ENCODE measurements around the gene PMP22.

The PMP22 gene

GRCh38 chr17:15249487-15249886, 15.6 kb downstream of the PMP22 start:
- H3K27me3 ChIP-seq (ENCODE audit: low read depth, low read length), result no peaks in the 10 kb centered on the region
- H3K36me3 ChIP-seq (ENCODE audit: control insufficient read depth in 1 of 2, insufficient read depth in 2 of 2, low read length in 2 of 2), result peaks cover 26 to 40% of the 10 kb centered on the region in 2 donors
- H3K27ac ChIP-seq (ENCODE audit: low read length), result no peak overlapping the region
- H3K4me1 ChIP-seq (ENCODE audit: control insufficient read depth in 1 of 2, insufficient read depth in 2 of 2, low read length in 2 of 2), result peaks cover 17 to 81% of the 10 kb centered on the region in 2 donors
- no peak overlapping the region for H3K4me3 ChIP-seq (ENCODE audit: low read depth in 1 of 2, low read length in 2 of 2)
- H3K9me3 ChIP-seq (ENCODE audit: control insufficient read depth in 1 of 2, low read length in 2 of 2), result no peaks in the 10 kb centered on the region

- no peak overlapping the region for H3K27ac ChIP-seq (ENCODE audit: low read length)
- peaks cover 15 to 28% of the 10 kb centered on the region in 2 donors for H3K36me3 ChIP-seq (ENCODE audit: control insufficient read depth in 1 of 2, insufficient read depth in 2 of 2, low read length in 2 of 2)
- no peak overlapping the region for H3K4me3 ChIP-seq (ENCODE audit: low read depth in 1 of 2, low read length in 2 of 2)
- peaks cover 17 to 68% of the 10 kb centered on the region in 2 donors for H3K4me1 ChIP-seq (ENCODE audit: control insufficient read depth in 1 of 2, insufficient read depth in 2 of 2, low read length in 2 of 2)
- H3K9me3 ChIP-seq (ENCODE audit: control insufficient read depth in 1 of 2, low read length in 2 of 2), result no peaks in the 10 kb centered on the region
- no peaks in the 10 kb centered on the region for H3K27me3 ChIP-seq (ENCODE audit: low read depth, low read length)
Measured at GRCh38 chr17:15247891-15248529, 17.1 kb downstream of the PMP22 start.

- Histone ChIP-seq H3K27me3 (ENCODE audit: low read depth, low read length) (no peaks in the 10 kb centered on the region), H3K36me3 (ENCODE audit: control insufficient read depth in 1 of 2, insufficient read depth in 2 of 2, low read length in 2 of 2) (peaks cover 5 to 7% of the 10 kb centered on the region in 2 donors), H3K4me3 (ENCODE audit: low read depth in 1 of 2, low read length in 2 of 2) (no peak overlapping the region), H3K27ac (ENCODE audit: low read length) (no peak overlapping the region), H3K4me1 (ENCODE audit: control insufficient read depth in 1 of 2, insufficient read depth in 2 of 2, low read length in 2 of 2) (peaks cover 9 to 52% of the 10 kb centered on the region in 2 donors), H3K9me3 (ENCODE audit: control insufficient read depth in 1 of 2, low read length in 2 of 2) (no peaks in the 10 kb centered on the region)
Measured at GRCh38 chr17:15245054-15245453, 20.1 kb downstream of the PMP22 start.

GRCh38 chr17:15240644-15241043, 24.5 kb downstream of the PMP22 start:
- Histone ChIP-seq H3K9me3 (ENCODE audit: control insufficient read depth in 1 of 2, low read length in 2 of 2) (no peaks in the 10 kb centered on the region), H3K4me1 (ENCODE audit: control insufficient read depth in 1 of 2, insufficient read depth in 2 of 2, low read length in 2 of 2) (peaks cover 4 to 30% of the 10 kb centered on the region in 2 donors), H3K27me3 (ENCODE audit: low read depth, low read length) (no peaks in the 10 kb centered on the region), H3K27ac (ENCODE audit: low read length) (no peak overlapping the region), H3K4me3 (ENCODE audit: low read depth in 1 of 2, low read length in 2 of 2) (no peak overlapping the region), H3K36me3 (ENCODE audit: control insufficient read depth in 1 of 2, insufficient read depth in 2 of 2, low read length in 2 of 2) (peaks cover 24 to 34% of the 10 kb centered on the region in 2 donors)

GRCh38 chr17:15239491-15239890, 25.6 kb downstream of the PMP22 start:
- H3K27ac ChIP-seq (ENCODE audit: low read length), result no peak overlapping the region
- H3K4me3 ChIP-seq (ENCODE audit: low read depth in 1 of 2, low read length in 2 of 2), result no peak overlapping the region
- H3K4me1 ChIP-seq (ENCODE audit: control insufficient read depth in 1 of 2, insufficient read depth in 2 of 2, low read length in 2 of 2), result peaks cover 0 to 28% of the 10 kb centered on the region in 2 donors
- H3K36me3 ChIP-seq (ENCODE audit: control insufficient read depth in 1 of 2, insufficient read depth in 2 of 2, low read length in 2 of 2), result peaks cover 24 to 39% of the 10 kb centered on the region in 2 donors
- no peaks in the 10 kb centered on the region for H3K9me3 ChIP-seq (ENCODE audit: control insufficient read depth in 1 of 2, low read length in 2 of 2)
- H3K27me3 ChIP-seq (ENCODE audit: low read depth, low read length), result no peaks in the 10 kb centered on the region

GRCh38 chr17:15238676-15239422, 26.3 kb downstream of the PMP22 start:
- H3K9me3 ChIP-seq (ENCODE audit: control insufficient read depth in 1 of 2, low read length in 2 of 2), result no peaks in the 10 kb centered on the region
- H3K27ac ChIP-seq (ENCODE audit: low read length), result no peak overlapping the region
- no peaks in the 10 kb centered on the region for H3K27me3 ChIP-seq (ENCODE audit: low read depth, low read length)
- peaks cover 0 to 33% of the 10 kb centered on the region in 2 donors for H3K4me1 ChIP-seq (ENCODE audit: control insufficient read depth in 1 of 2, insufficient read depth in 2 of 2, low read length in 2 of 2)
- no peak overlapping the region for H3K4me3 ChIP-seq (ENCODE audit: low read depth in 1 of 2, low read length in 2 of 2)
- H3K36me3 ChIP-seq (ENCODE audit: control insufficient read depth in 1 of 2, insufficient read depth in 2 of 2, low read length in 2 of 2), result peaks cover 24 to 46% of the 10 kb centered on the region in 2 donors

GRCh38 chr17:15238057-15238456, 27.1 kb downstream of the PMP22 start:
- Histone ChIP-seq H3K27me3 (ENCODE audit: low read depth, low read length) (no peaks in the 10 kb centered on the region), H3K36me3 (ENCODE audit: control insufficient read depth in 1 of 2, insufficient read depth in 2 of 2, low read length in 2 of 2) (peaks cover 31 to 48% of the 10 kb centered on the region in 2 donors), H3K4me1 (ENCODE audit: control insufficient read depth in 1 of 2, insufficient read depth in 2 of 2, low read length in 2 of 2) (peaks cover 0 to 41% of the 10 kb centered on the region in 2 donors), H3K9me3 (ENCODE audit: control insufficient read depth in 1 of 2, low read length in 2 of 2) (no peaks in the 10 kb centered on the region), H3K4me3 (ENCODE audit: low read depth in 1 of 2, low read length in 2 of 2) (no peak overlapping the region), H3K27ac (ENCODE audit: low read length) (no peak overlapping the region)

- Histone ChIP-seq H3K27me3 (ENCODE audit: low read depth, low read length) (no peaks in the 10 kb centered on the region), H3K27ac (ENCODE audit: low read length) (no peak overlapping the region), H3K36me3 (ENCODE audit: control insufficient read depth in 1 of 2, insufficient read depth in 2 of 2, low read length in 2 of 2) (peaks cover 41 to 50% of the 10 kb centered on the region in 2 donors), H3K4me3 (ENCODE audit: low read depth in 1 of 2, low read length in 2 of 2) (no peak overlapping the region), H3K4me1 (ENCODE audit: control insufficient read depth in 1 of 2, insufficient read depth in 2 of 2, low read length in 2 of 2) (peaks cover 0 to 47% of the 10 kb centered on the region in 2 donors), H3K9me3 (ENCODE audit: control insufficient read depth in 1 of 2, low read length in 2 of 2) (no peaks in the 10 kb centered on the region)
Measured at GRCh38 chr17:15237106-15237425, 28.1 kb downstream of the PMP22 start.

- no peaks in the 10 kb centered on the region for H3K9me3 ChIP-seq (ENCODE audit: control insufficient read depth in 1 of 2, low read length in 2 of 2)
- H3K36me3 ChIP-seq (ENCODE audit: control insufficient read depth in 1 of 2, insufficient read depth in 2 of 2, low read length in 2 of 2), result peaks cover 44 to 56% of the 10 kb centered on the region in 2 donors
- no peak overlapping the region for H3K4me3 ChIP-seq (ENCODE audit: low read depth in 1 of 2, low read length in 2 of 2)
- H3K27me3 ChIP-seq (ENCODE audit: low read depth, low read length), result no peaks in the 10 kb centered on the region
- H3K4me1 ChIP-seq (ENCODE audit: control insufficient read depth in 1 of 2, insufficient read depth in 2 of 2, low read length in 2 of 2), result peaks cover 0 to 47% of the 10 kb centered on the region in 2 donors
- H3K27ac ChIP-seq (ENCODE audit: low read length), result no peak overlapping the region
Measured at GRCh38 chr17:15236281-15237105, 28.6 kb downstream of the PMP22 start.

- H3K4me3 ChIP-seq (ENCODE audit: low read depth in 1 of 2, low read length in 2 of 2), result no peak overlapping the region
- peaks cover 63 to 65% of the 10 kb centered on the region in 2 donors for H3K36me3 ChIP-seq (ENCODE audit: control insufficient read depth in 1 of 2, insufficient read depth in 2 of 2, low read length in 2 of 2)
- no peaks in the 10 kb centered on the region for H3K27me3 ChIP-seq (ENCODE audit: low read depth, low read length)
- no peak overlapping the region for H3K27ac ChIP-seq (ENCODE audit: low read length)
- peaks cover 0 to 26% of the 10 kb centered on the region in 2 donors for H3K4me1 ChIP-seq (ENCODE audit: control insufficient read depth in 1 of 2, insufficient read depth in 2 of 2, low read length in 2 of 2)
- H3K9me3 ChIP-seq (ENCODE audit: control insufficient read depth in 1 of 2, low read length in 2 of 2), result no peaks in the 10 kb centered on the region
Measured at GRCh38 chr17:15233971-15234370, 31.2 kb downstream of the PMP22 start.
